Cardiac muscle cell (in vitro differentiated cells and primary cell): ENCODE measurements around the gene RPS6KA5. TPM values are rescaled to one million over a fixed set of nuclear protein-coding genes. Genes with fewer than 3 reads are reported as not detected.
"Not testable (repeated sequence)": the region's sequence is repeated elsewhere in the genome, so short reads cannot be mapped to it uniquely, and the experiment has no call there.

Source experiments
- DNase-seq, 2 donors: peaks; one replicate each; pipeline versions ENCODE4 v3.0.0 to v3.0.0-alpha.2; 2010 to 2017; ENCODE audit warnings: low read depth in 1 of 2, low spot score in 1 of 2
- H3K27ac ChIP-seq: fragments of 200-600 bp; sonication (generic); 2 replicates; pipeline ENCODE4 v1.5.1; 2016
- H3K27me3 ChIP-seq: fragments of 200-600 bp; sonication (generic); 2 replicates; pipeline ENCODE4 v1.6.0; 2016; ENCODE audit warnings: control low read depth
- H3K36me3 ChIP-seq: fragments of 200-600 bp; sonication (generic); 2 replicates; pipeline ENCODE4 v1.5.1; 2016; ENCODE audit warnings: control low read depth
- H3K4me1 ChIP-seq: fragments of 200-600 bp; sonication (generic); 2 replicates; pipeline ENCODE4 v1.8.1; 2017; ENCODE audit warnings: low read depth, mild to moderate bottlenecking, mixed run types
- H3K4me3 ChIP-seq: fragments of 200-600 bp; sonication (generic); 2 replicates; pipeline ENCODE4 v1.5.1; 2016; ENCODE audit warnings: mild to moderate bottlenecking
- H3K9me3 ChIP-seq: fragments of 200-600 bp; sonication (generic); 2 replicates; pipeline ENCODE4 v1.5.1; 2017; ENCODE audit warnings: low read depth, mild to moderate bottlenecking, control low read depth
- polyA plus RNA-seq: library from polyadenylated mRNA; unstranded; fragments of >200 nt; fragmentation: Nextera tagmentation; extraction: Ambion mirVana; gene quantifications from 2 replicates; pipeline ENCODE4 v1.2.1, GENCODE V29; 2016
- total RNA-seq: library from RNA; depleted of rRNA; stranded (reverse); fragments of >200 nt; gene quantifications from 2 replicates; pipeline ENCODE4 v1.2.3, GENCODE V29; 2016
- TF ChIP-seq, protein P1 (sequence below): IDR thresholded peaks from 2 replicates; pipeline ENCODE4 v1.5.1; 2012; ENCODE audit warnings: low read depth, mild to moderate bottlenecking, low read length

RPS6KA5 gene
- total and polyA plus RNA-seq, 2 experiments from 2014 or later = 3.3 to 10.9 TPM

DNA sequence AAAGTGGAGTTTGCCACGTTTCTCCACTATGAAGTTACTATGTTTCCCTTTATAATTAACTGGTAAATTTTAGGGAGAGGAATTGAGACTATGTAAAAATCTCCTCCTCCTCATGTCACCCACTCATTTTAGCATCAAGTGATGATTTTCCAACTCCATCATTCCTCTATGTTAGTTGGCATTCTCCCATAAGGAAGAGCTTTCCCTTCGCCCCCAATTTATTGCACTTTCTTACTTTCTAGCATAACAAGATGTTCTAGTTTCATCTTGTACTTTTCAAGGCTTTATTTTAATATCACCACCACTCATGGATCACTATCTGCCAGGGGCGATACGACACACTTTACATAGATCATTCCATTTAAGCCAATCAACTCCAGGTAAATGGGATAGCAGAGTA lies 97.1 kb downstream of the RPS6KA5 start:
- Histone ChIP-seq H3K4me1 (no peaks in the 10 kb centered on the region), H3K27ac (no peak overlapping the region), H3K36me3 (no peaks in the 10 kb centered on the region), H3K9me3 (no peaks in the 10 kb centered on the region), H3K4me3 (no peak overlapping the region), H3K27me3 (no peaks in the 10 kb centered on the region)
- DNase-seq = no peak
- TF ChIP-seq, protein P1, sequence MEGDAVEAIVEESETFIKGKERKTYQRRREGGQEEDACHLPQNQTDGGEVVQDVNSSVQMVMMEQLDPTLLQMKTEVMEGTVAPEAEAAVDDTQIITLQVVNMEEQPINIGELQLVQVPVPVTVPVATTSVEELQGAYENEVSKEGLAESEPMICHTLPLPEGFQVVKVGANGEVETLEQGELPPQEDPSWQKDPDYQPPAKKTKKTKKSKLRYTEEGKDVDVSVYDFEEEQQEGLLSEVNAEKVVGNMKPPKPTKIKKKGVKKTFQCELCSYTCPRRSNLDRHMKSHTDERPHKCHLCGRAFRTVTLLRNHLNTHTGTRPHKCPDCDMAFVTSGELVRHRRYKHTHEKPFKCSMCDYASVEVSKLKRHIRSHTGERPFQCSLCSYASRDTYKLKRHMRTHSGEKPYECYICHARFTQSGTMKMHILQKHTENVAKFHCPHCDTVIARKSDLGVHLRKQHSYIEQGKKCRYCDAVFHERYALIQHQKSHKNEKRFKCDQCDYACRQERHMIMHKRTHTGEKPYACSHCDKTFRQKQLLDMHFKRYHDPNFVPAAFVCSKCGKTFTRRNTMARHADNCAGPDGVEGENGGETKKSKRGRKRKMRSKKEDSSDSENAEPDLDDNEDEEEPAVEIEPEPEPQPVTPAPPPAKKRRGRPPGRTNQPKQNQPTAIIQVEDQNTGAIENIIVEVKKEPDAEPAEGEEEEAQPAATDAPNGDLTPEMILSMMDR = no peak

DNA sequence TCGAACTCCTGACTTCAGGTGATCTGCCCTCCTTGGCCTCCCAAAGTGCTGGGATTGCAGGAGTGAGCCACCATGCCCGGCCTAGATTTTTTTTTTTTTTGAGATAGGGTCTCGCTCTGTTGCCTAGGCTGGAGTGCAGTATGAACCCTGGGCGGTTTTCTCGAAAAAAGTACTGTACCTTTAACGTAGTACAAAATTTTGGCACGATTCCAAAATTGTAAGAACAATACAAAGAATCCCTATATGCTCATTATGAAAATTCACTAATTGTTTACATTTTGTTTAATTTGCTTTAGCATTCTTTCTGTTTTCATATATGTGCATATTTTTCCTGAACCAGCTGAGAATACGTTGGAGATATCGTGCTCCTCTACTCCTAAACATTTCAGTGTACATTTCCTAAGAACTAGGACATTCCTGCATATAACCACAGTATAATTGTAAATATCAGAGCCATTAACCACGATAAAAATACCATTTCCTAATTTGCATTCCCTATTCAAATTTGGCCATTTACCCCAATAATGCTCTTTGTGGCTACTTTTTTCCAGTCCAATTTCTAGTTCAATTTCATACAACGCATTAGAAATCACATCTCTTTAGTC lies 97.8 kb downstream of the RPS6KA5 start:
- Histone ChIP-seq H3K4me3 (no peak overlapping the region), H3K9me3 (no peaks in the 10 kb centered on the region), H3K27me3 (no peaks in the 10 kb centered on the region), H3K4me1 (no peaks in the 10 kb centered on the region), H3K27ac (no peak overlapping the region), H3K36me3 (no peaks in the 10 kb centered on the region)
- DNase-seq = no peak
- TF ChIP-seq, protein P1 = no peak

DNA sequence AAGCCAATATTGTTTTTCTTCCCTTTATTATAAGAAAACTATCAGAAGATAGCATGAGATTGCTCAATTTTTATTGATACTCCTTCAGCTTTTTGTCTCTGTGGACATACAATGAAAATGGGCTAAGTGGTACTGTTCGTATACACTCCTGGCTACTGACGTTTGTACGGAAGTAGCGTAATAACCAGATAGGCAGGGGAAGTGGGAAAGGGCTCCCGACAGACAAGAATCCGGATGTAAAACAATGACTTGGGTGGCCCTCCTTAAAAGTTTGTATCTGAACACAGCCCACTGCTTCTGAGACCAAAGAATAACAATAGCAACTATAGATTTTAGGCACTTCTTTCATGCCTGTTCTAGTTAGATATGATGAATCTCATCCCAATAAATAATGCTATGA lies 99.6 kb downstream of the RPS6KA5 start:
- DNase-seq = no peak
- Histone ChIP-seq H3K4me3 (no peak overlapping the region), H3K27me3 (no peaks in the 10 kb centered on the region), H3K4me1 (no peaks in the 10 kb centered on the region), H3K9me3 (no peaks in the 10 kb centered on the region), H3K27ac (no peak overlapping the region), H3K36me3 (no peaks in the 10 kb centered on the region)
- TF ChIP-seq, protein P1 = no peak

DNA sequence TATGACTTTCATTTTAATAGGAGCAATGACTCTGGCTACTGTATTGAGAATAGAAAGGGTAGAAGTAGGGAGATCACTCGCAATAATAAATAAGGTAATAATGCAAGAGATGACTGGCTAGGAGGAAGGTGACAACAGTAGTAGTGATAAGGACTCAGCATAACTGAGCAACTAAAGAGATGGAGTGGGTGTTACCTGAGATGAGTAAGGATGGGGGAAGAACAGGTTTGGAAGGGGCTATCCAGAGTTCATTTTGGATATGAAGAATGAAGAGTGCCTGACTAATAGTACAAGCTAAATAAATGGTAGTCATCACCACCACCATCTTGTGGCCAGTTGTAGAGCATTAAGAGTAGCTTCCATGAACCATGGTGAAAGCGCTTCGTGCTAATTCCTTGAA lies 101.1 kb downstream of the RPS6KA5 start:
- Histone ChIP-seq H3K4me1 (no peaks in the 10 kb centered on the region), H3K9me3 (no peaks in the 10 kb centered on the region), H3K36me3 (no peaks in the 10 kb centered on the region), H3K27me3 (no peaks in the 10 kb centered on the region), H3K4me3 (no peak overlapping the region), H3K27ac (no peak overlapping the region)
- DNase-seq = no peak
- TF ChIP-seq, protein P1 = no peak

DNA sequence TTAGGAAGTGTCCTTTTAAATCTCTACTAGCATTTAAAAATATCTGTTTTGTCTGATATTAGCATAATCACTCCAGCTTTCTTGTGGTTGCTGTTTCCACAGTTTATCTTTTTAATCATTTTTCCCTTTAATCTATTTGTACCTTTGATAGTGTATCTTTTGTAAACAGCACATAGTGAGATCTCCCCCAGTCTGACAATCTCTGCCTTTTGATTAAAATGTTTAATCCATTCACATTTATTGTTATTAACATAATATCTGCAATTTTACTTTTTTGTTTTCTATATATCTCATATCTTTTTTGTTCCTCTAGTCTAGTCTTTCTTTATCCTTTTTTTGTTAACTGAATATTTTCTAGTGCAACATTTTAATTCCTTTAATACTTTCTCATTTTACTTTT lies 104.2 kb downstream of the RPS6KA5 start:
- Histone ChIP-seq H3K9me3 (no peaks in the 10 kb centered on the region), H3K4me1 (no peaks in the 10 kb centered on the region), H3K4me3 (no peak overlapping the region), H3K27ac (no peak overlapping the region), H3K27me3 (no peaks in the 10 kb centered on the region), H3K36me3 (no peaks in the 10 kb centered on the region)
- TF ChIP-seq, protein P1 = no peak
- DNase-seq = no peak

DNA sequence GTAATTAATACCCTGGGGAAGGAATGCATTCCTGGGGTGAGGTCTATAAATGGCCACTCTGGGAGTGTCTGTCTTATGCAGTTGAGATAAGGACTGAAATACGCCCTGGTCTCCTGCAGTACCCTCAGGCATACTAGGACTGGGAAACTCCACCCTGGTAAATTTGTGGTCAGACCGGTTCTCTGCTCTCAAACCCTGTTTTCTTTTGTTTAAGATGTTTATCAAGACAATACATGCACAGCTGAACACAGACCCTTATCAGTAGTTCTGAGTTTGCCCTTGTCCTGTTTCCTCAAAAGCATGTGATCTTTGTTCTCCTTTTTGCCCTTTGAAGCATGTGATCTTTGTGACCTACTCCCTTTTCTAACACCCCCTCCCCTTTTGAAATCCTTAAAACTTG lies 106.8 kb downstream of the RPS6KA5 start:
- not testable (repeated sequence) for H3K27me3 ChIP-seq, H3K4me1 ChIP-seq, DNase-seq, H3K9me3 ChIP-seq, H3K4me3 ChIP-seq, H3K27ac ChIP-seq, H3K36me3 ChIP-seq
